Measurements from ENCODE around the gene SHISAL2B. TPM values are rescaled to one million over a fixed set of nuclear protein-coding genes. Genes with fewer than 3 reads are reported as not detected.

SHISAL2B gene
- total RNA-seq, 4 donors from 2014 or later = not detected

- intact Hi-C loops (cut with DNase I) = no loop called here
- Histone ChIP-seq H3K4me1 (no peaks in the 10 kb centered on the region), H3K4me3 (replicated peaks in 1 of 3) (no peak overlapping the region), H3K36me3 (peaks cover 11 to 20% of the 10 kb centered on the region in 2 donors), H3K27me3 (no peaks in the 10 kb centered on the region), H3K9me3 (no peaks in the 10 kb centered on the region), H3K27ac (no peak overlapping the region)
- no peak for DNase-seq
- TF ChIP-seq POLR2A (IDR thresholded peaks at IDR 0.05) (no peak), CTCF (IDR thresholded peaks at IDR 0.05) (no peak)
- WGBS, 2 donors = 65% methylated on average over 3 of the region's 3 CpGs
Observed at GRCh38 chr5:64722588-64722987, 32.3 kb downstream of the SHISAL2B start.

GRCh38 chr5:64727150-64727549 is 36.8 kb downstream of the SHISAL2B start:
- intact Hi-C loops (cut with DNase I) = no loop called here
- Histone ChIP-seq H3K4me1 (no peaks in the 10 kb centered on the region), H3K9me3 (no peaks in the 10 kb centered on the region), H3K4me3 (replicated peaks in 1 of 3) (no peak overlapping the region), H3K27me3 (no peaks in the 10 kb centered on the region), H3K27ac (no peak overlapping the region), H3K36me3 (peaks cover 11 to 23% of the 10 kb centered on the region in 2 donors)
- 92 to 97% methylated on average over 2 of the region's 2 CpGs for WGBS, 2 donors
- TF ChIP-seq POLR2A (IDR thresholded peaks at IDR 0.05) (no peak), CTCF (IDR thresholded peaks at IDR 0.05) (no peak)
- DNase-seq = no peak

GRCh38 chr5:64742411-64742810 is 52.1 kb downstream of the SHISAL2B start:
- no peak for TF ChIP-seq CTCF (IDR thresholded peaks at IDR 0.05)
- no peak for TF ChIP-seq POLR2A (IDR thresholded peaks at IDR 0.05)
- H3K27me3 ChIP-seq = no peaks in the 10 kb centered on the region
- no peak overlapping the region for H3K4me3 ChIP-seq (replicated peaks in 1 of 3)
- H3K4me1 ChIP-seq = no peaks in the 10 kb centered on the region
- intact Hi-C loops (cut with DNase I) = no loop called here
- H3K27ac ChIP-seq = no peak overlapping the region
- peaks cover 0 to 4% of the 10 kb centered on the region in 2 donors for H3K36me3 ChIP-seq
- 81 to 89% methylated on average over 1 of the region's 1 CpG for WGBS, 2 donors
- H3K9me3 ChIP-seq = no peaks in the 10 kb centered on the region
- no peak for DNase-seq

- intact Hi-C loops (cut with DNase I) = no loop called here
- no peaks in the 10 kb centered on the region for H3K27me3 ChIP-seq
- no peaks in the 10 kb centered on the region for H3K9me3 ChIP-seq
- no peak for DNase-seq
- H3K4me3 ChIP-seq (replicated peaks in 1 of 3) = no peak overlapping the region
- TF ChIP-seq POLR2A (IDR thresholded peaks at IDR 0.05) (no peak), CTCF (IDR thresholded peaks at IDR 0.05) (no peak)
- H3K4me1 ChIP-seq = no peaks in the 10 kb centered on the region
- H3K36me3 ChIP-seq = peaks cover 0 to 4% of the 10 kb centered on the region in 2 donors
- H3K27ac ChIP-seq = no peak overlapping the region
Observed at GRCh38 chr5:64742821-64743220, 52.5 kb downstream of the SHISAL2B start.

GRCh38 chr5:64744914-64745313 is 54.6 kb downstream of the SHISAL2B start:
- Histone ChIP-seq H3K9me3 (no peaks in the 10 kb centered on the region), H3K4me1 (no peaks in the 10 kb centered on the region), H3K4me3 (replicated peaks in 1 of 3) (no peak overlapping the region), H3K36me3 (no peaks in the 10 kb centered on the region), H3K27ac (no peak overlapping the region), H3K27me3 (no peaks in the 10 kb centered on the region)
- DNase-seq = no peak
- no peak for TF ChIP-seq POLR2A (IDR thresholded peaks at IDR 0.05)
- no peak for TF ChIP-seq CTCF (IDR thresholded peaks at IDR 0.05)
- WGBS, 2 donors = 96% methylated on average over 1 of the region's 1 CpG
- intact Hi-C loops (cut with DNase I) = no loop called here
